Measurements from ENCODE around the gene SUPT4H1.

DNA sequence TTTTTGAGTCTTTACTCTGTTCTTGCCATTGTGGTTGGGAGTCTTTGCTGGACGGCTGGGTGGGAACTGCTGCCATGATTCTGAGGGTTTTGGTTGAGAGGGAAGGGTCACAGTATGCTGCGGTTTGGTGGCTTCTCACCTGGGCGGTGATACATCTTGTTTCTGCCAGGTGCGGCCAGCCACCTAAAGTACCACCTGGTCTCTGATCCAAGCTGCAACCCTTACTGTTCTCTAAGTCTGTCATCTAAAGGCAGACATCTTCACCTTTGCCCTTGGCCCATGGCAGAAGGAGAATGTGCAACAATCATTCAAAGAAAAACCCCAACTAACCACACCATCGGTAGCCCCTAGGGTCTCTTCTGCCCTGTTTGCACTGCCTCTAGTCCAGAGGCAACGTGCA is 51.7 kb downstream of the SUPT4H1 start:
- TF ChIP-seq YY1 (IDR thresholded peaks at IDR 0.05; ENCODE audit: insufficient read depth, insufficient read length) (no peak), ZNF274 (IDR thresholded peaks at IDR 0.05; ENCODE audit: low read depth, low read length) (no peak)
